A673 (cell line): Measurements from ENCODE around the gene PRPH2.

Source experiments
- EZH2 ChIP-seq: fragments of 200-600 bp; sonication (generic); IDR thresholded peaks from 2 replicates; pipeline ENCODE4 v1.6.1; 2017; ENCODE audit warnings: borderline replicate concordance, low read depth, mild to moderate bottlenecking, mixed read lengths, antibody characterized with exemption, low read length; ENCODE audit not compliant: poor library complexity, severe bottlenecking
- TF ChIP-seq, protein P1 (sequence below): fragments of 300-800, 200-600 bp; sonication (generic); conservative IDR thresholded peaks from 2 replicates; pipeline ENCODE4 v1.5.1; 2017; ENCODE audit warnings: low read depth, mild to moderate bottlenecking, antibody characterized with exemption, low read length, moderate library complexity, mixed read lengths

GRCh38 chr6:42689371-42689770 lies 33.0 kb downstream of the PRPH2 start:
- TF ChIP-seq, protein P1, sequence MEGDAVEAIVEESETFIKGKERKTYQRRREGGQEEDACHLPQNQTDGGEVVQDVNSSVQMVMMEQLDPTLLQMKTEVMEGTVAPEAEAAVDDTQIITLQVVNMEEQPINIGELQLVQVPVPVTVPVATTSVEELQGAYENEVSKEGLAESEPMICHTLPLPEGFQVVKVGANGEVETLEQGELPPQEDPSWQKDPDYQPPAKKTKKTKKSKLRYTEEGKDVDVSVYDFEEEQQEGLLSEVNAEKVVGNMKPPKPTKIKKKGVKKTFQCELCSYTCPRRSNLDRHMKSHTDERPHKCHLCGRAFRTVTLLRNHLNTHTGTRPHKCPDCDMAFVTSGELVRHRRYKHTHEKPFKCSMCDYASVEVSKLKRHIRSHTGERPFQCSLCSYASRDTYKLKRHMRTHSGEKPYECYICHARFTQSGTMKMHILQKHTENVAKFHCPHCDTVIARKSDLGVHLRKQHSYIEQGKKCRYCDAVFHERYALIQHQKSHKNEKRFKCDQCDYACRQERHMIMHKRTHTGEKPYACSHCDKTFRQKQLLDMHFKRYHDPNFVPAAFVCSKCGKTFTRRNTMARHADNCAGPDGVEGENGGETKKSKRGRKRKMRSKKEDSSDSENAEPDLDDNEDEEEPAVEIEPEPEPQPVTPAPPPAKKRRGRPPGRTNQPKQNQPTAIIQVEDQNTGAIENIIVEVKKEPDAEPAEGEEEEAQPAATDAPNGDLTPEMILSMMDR: no peak
- TF ChIP-seq EZH2: no peak
